H1 (cell line): ENCODE results near the gene FAM76A. TPM values are rescaled to one million over a fixed set of nuclear protein-coding genes. Genes with fewer than 3 reads are reported as not detected.

Experiments
- CTCF ChIA-PET: fragments of 300-600 bp; sonication (Branson Sonifier 250); formaldehyde crosslinking; loops from one replicate; lab custom pipeline; 2021; ENCODE audit not compliant: partially characterized antibody; lab: Charles Lee
- POLR2A ChIA-PET: fragments of 300-600 bp; sonication (Branson Sonifier 250); formaldehyde crosslinking; loops from one replicate; lab custom pipeline; 2021; ENCODE audit warnings: inconsistent platforms; ENCODE audit not compliant: partially characterized antibody; lab: Charles Lee
- DNase-seq, 2 experiments: peaks; one replicate each; pipeline versions ENCODE4 v3.0.0 to v3.0.0-alpha.2; 2010 to 2022; ENCODE audit warnings: low spot score in 2 of 2, low read depth in 1 of 2, mixed read lengths in 1 of 2
- FAIRE-seq: peaks from 2 replicates; lab custom pipeline; 2011; peaks lifted over from hg19 to GRCh38; lab: Jason Lieb, UNC
- H2AFZ ChIP-seq: 2 replicates; pipeline ENCODE4 v1.8.1; 2012; ENCODE audit warnings: low read length, inconsistent platforms
- H2AK5ac ChIP-seq: 2 replicates; pipeline ENCODE4 v1.6.1; 2013; ENCODE audit warnings: low read depth, low read length
- H2BK120ac ChIP-seq: replicated peaks from 2 replicates; pipeline ENCODE3; 2013; ENCODE audit warnings: low read depth, low read length, inconsistent platforms
- H2BK12ac ChIP-seq: 2 replicates; pipeline ENCODE4 v1.6.1; 2013; ENCODE audit warnings: low read depth, low read length
- H2BK15ac ChIP-seq: 2 replicates; pipeline ENCODE4 v1.6.1; 2013; ENCODE audit warnings: low read length
- H2BK20ac ChIP-seq: 2 replicates; pipeline ENCODE4 v1.6.1; 2013; ENCODE audit warnings: low read length
- H2BK5ac ChIP-seq: 2 replicates; pipeline ENCODE4 v1.6.1; 2013; ENCODE audit warnings: low read depth, low read length
- H3K14ac ChIP-seq: 2 replicates; pipeline ENCODE4 v1.6.1; 2013; ENCODE audit warnings: inconsistent platforms; ENCODE audit not compliant: insufficient read length
- H3K18ac ChIP-seq: 2 replicates; pipeline ENCODE4 v1.6.1; 2013; ENCODE audit warnings: low read length; ENCODE audit errors: extremely low read depth
- H3K23ac ChIP-seq: 2 replicates; pipeline ENCODE4 v1.6.1; 2013; ENCODE audit warnings: inconsistent platforms; ENCODE audit not compliant: insufficient read length
- H3K23me2 ChIP-seq: 2 replicates; pipeline ENCODE4 v1.6.1; 2013; ENCODE audit warnings: low read depth, low read length
- H3K27ac ChIP-seq: 2 replicates; pipeline ENCODE4 v1.6.1; 2011; ENCODE audit warnings: low read depth, low read length, inconsistent platforms
- H3K27me3 ChIP-seq, 4 experiments: replicated peaks in 1 of 4; 1 replicate in 1 of 4; 2 replicates in 3 of 4; pipeline versions ENCODE4 v1.6.1 to v1.8.1; 2011 to 2013; ENCODE audit warnings: low read length in 3 of 4, mild to moderate bottlenecking in 3 of 4, inconsistent platforms in 2 of 4, mixed read lengths in 2 of 4, moderate library complexity in 1 of 4; ENCODE audit not compliant: control insufficient read depth in 3 of 4, insufficient read depth in 3 of 4; ENCODE audit errors: extremely low read depth in 1 of 4
- H3K36me3 ChIP-seq, 4 experiments: 2 replicates each; pipeline versions ENCODE4 v1.6.1 to v1.8.1; 2011 to 2013; ENCODE audit warnings: mild to moderate bottlenecking in 4 of 4, low read length in 3 of 4, moderate library complexity in 2 of 4, control low read depth in 1 of 4, inconsistent platforms in 1 of 4; ENCODE audit not compliant: insufficient read depth in 4 of 4, control insufficient read depth in 2 of 4
- H3K4ac ChIP-seq: replicated peaks from 2 replicates; pipeline ENCODE3; 2013; ENCODE audit warnings: low read length, low read depth, mixed read lengths, inconsistent platforms; ENCODE audit not compliant: insufficient read length
- H3K4me1 ChIP-seq, 4 experiments: replicated peaks in 1 of 4; 1 replicate in 1 of 4; 2 replicates in 3 of 4; pipeline versions ENCODE4 v1.6.1 to v1.8.1; 2011 to 2013; ENCODE audit warnings: low read length in 3 of 4, inconsistent platforms in 2 of 4, mixed read lengths in 1 of 4; ENCODE audit not compliant: insufficient read depth in 4 of 4, control insufficient read depth in 3 of 4
- H3K4me2 ChIP-seq, 2 experiments: 2 replicates each; pipeline versions ENCODE4 v1.6.1 to v1.8.1; 2011 to 2013; ENCODE audit warnings: low read depth in 2 of 2, low read length in 2 of 2, control low read depth in 1 of 2, inconsistent platforms in 1 of 2, mild to moderate bottlenecking in 1 of 2; ENCODE audit not compliant: insufficient read depth in 1 of 2
- H3K4me3 ChIP-seq, 4 experiments: fragments of 200-600, 300-600 bp in 1 of 4; sonication (generic), shearing (Covaris generic), sonication (Bioruptor Twin) in 1 of 4; 2 replicates each; pipeline versions ENCODE4 v1.5.1 to v1.8.1; 2011 to 2016; ENCODE audit warnings: low read length in 4 of 4, low read depth in 3 of 4, control low read depth in 2 of 4, inconsistent platforms in 2 of 4, mild to moderate bottlenecking in 2 of 4, mixed read lengths in 1 of 4, moderate library complexity in 1 of 4; ENCODE audit not compliant: insufficient read depth in 2 of 4; ENCODE audit errors: extremely low read depth in 1 of 4
- H3K56ac ChIP-seq: replicated peaks from 2 replicates; pipeline ENCODE3; 2013; ENCODE audit warnings: low read depth, mild to moderate bottlenecking, mixed read lengths, low read length, inconsistent platforms; ENCODE audit not compliant: insufficient read length
- H3K79me1 ChIP-seq: 2 replicates; pipeline ENCODE4 v1.6.1; 2013; ENCODE audit warnings: low read depth, low read length, control low read depth
- H3K79me2 ChIP-seq, 2 experiments: 2 replicates each; pipeline versions ENCODE4 v1.6.1 to v1.8.1; 2012 to 2013; ENCODE audit warnings: low read length in 2 of 2, mild to moderate bottlenecking in 2 of 2, inconsistent platforms in 1 of 2; ENCODE audit not compliant: insufficient read depth in 2 of 2, control insufficient read depth in 1 of 2
- H3K9ac ChIP-seq, 4 experiments: replicated peaks in 1 of 4; 1 replicate in 1 of 4; 2 replicates in 3 of 4; pipeline versions ENCODE4 v1.6.1 to v1.8.1; 2011 to 2013; ENCODE audit warnings: low read depth in 3 of 4, low read length in 3 of 4, control low read depth in 2 of 4, mild to moderate bottlenecking in 2 of 4, moderate library complexity in 2 of 4, inconsistent platforms in 1 of 4; ENCODE audit errors: extremely low read depth in 1 of 4
- H3K9me3 ChIP-seq, 2 experiments: 2 replicates each; pipeline versions ENCODE4 v1.6.1 to v1.8.1; 2012 to 2013; ENCODE audit warnings: mild to moderate bottlenecking in 2 of 2, moderate library complexity in 2 of 2, control low read depth in 1 of 2, inconsistent platforms in 1 of 2, low read depth in 1 of 2, low read length in 1 of 2, mixed read lengths in 1 of 2; ENCODE audit not compliant: insufficient read depth in 2 of 2
- H4K20me1 ChIP-seq, 2 experiments: replicated peaks in 1 of 2; 2 replicates each; pipeline versions ENCODE3 to v1.8.1; 2011 to 2013; ENCODE audit warnings: inconsistent platforms in 2 of 2, low read length in 2 of 2, mild to moderate bottlenecking in 1 of 2; ENCODE audit not compliant: insufficient read depth in 2 of 2, control insufficient read depth in 1 of 2
- H4K5ac ChIP-seq: 2 replicates; pipeline ENCODE4 v1.6.1; 2013; ENCODE audit warnings: low read length, low read depth, mixed read lengths, inconsistent platforms; ENCODE audit not compliant: insufficient read length
- H4K8ac ChIP-seq: 2 replicates; pipeline ENCODE4 v1.8.0; 2013; ENCODE audit warnings: mild to moderate bottlenecking, moderate library complexity, low read length, inconsistent platforms; ENCODE audit not compliant: insufficient read depth; ENCODE audit errors: extremely low read depth
- H4K91ac ChIP-seq: replicated peaks from 2 replicates; pipeline ENCODE3; 2013; ENCODE audit warnings: low read length, mixed read lengths, inconsistent platforms; ENCODE audit not compliant: insufficient read length
- KDM5A ChIP-seq: fragments of 200-600 bp; IDR thresholded peaks from 2 replicates; pipeline ENCODE4 v1.7.1; 2012; ENCODE audit warnings: mild to moderate bottlenecking, low read length, inconsistent platforms, mixed read lengths
- WGBS, 2 experiments: shearing (Covaris generic) in 1 of 2; methylation state at CpG; one replicate each; pipeline versions ENCODE4 v1.1.6 to v1.1.7; 2013 to 2015; ENCODE audit warnings: low lambda C conversion rate in 2 of 2, mixed read lengths in 2 of 2, inconsistent platforms in 1 of 2, low coverage in 1 of 2, missing lambda C conversion rate in 1 of 2; ENCODE audit not compliant: insufficient replicate concordance in 2 of 2, insufficient coverage in 1 of 2, insufficient read length in 1 of 2; ENCODE audit errors: extremely low coverage in 1 of 2, missing lambda C conversion rate in 1 of 2; 5-methylcytosine and 5-hydroxymethylcytosine counted together
- polyA plus RNA-seq, 7 experiments: library from polyadenylated mRNA; depleted of rRNA in 3 of 7; stranded (reverse) in 5 of 7; unstranded in 2 of 7; fragments of >200 nt in 5 of 7; fragments of 200-250 nt in 2 of 7; gene quantifications; 1 replicate in 5 of 7; 2 replicates in 1 of 7; 4 replicates in 1 of 7; pipeline versions ENCODE4 v1.2.1 to v1.2.3, GENCODE V29; 2011 to 2013; ENCODE audit warnings: missing spikeins in 2 of 7, mixed read lengths in 2 of 7
- small RNA-seq: library from polyadenylated mRNA; stranded (forward); fragments of <200 nt; extraction: miRNeasy Mini kit (QIAGEN cat#:217004); gene quantifications from one replicate; pipeline ENCODE3, GENCODE V24; 2013; ENCODE audit not compliant: insufficient read depth
- total RNA-seq: library from RNA; stranded (reverse); fragmentation: NEBNext Ultra II Directional; extraction: Animal tissue kit (Norgen Biotek cat#: 25700); gene quantifications from 2 replicates; pipeline ENCODE4 v1.2.1, GENCODE V29; 2021

Gene FAM76A
- total and polyA plus RNA-seq, 2 of the 8 experiments (the other 6 are each of a cell fraction or from before 2014, with no cell fraction given) = 3.4 to 16.2 TPM

GRCh38 chr1:27811741-27812500, 86.2 kb downstream of the FAM76A start:
- FAIRE-seq = no peak
- no peak overlapping the region for H2AK5ac ChIP-seq
- ChIA-PET CTCF (no interaction called here), POLR2A (interaction anchor here (0.6 to 1.2 kb wide), 2 partner anchors 19 to 267 kb away, joined by 3 read pairs; no protein-coding TSS in a partner anchor)
- no peaks in the 10 kb centered on the region for H3K36me3 ChIP-seq
- H3K27ac ChIP-seq = no peak overlapping the region
- H3K4ac ChIP-seq = no peak overlapping the region
- WGBS, 2 experiments = 92% methylated on average over 6 of the region's 6 CpGs; no CpG with 5 or more reads in 1 of the 2 experiments
- H3K79me2 ChIP-seq = no peaks in the 10 kb centered on the region
- no peaks in the 10 kb centered on the region for H3K23me2 ChIP-seq
- H4K91ac ChIP-seq = no peak overlapping the region
- H3K4me3 ChIP-seq = no peak overlapping the region
- H3K23ac ChIP-seq = no peak overlapping the region
- H2AFZ ChIP-seq = no peak overlapping the region
- no peaks in the 10 kb centered on the region for H3K9me3 ChIP-seq
- H3K4me2 ChIP-seq = no peak overlapping the region
- H2BK12ac ChIP-seq = no peak overlapping the region
- no peak overlapping the region; a peak in 1 of 7 replicates for H3K9ac ChIP-seq
- DNase-seq = no peak
- H2BK5ac ChIP-seq = no peak overlapping the region
- H4K20me1 ChIP-seq = no peaks in the 10 kb centered on the region
- no peak overlapping the region for H2BK15ac ChIP-seq
- no peaks in the 10 kb centered on the region for H3K79me1 ChIP-seq
- TF ChIP-seq KDM5A = no peak
- H2BK20ac ChIP-seq = no peak overlapping the region
- H3K4me1 ChIP-seq = peaks cover 0 to 2% (median 0%) of the 10 kb centered on the region in 4 experiments; a peak in 1 of 7 replicates
- no peaks in the 10 kb centered on the region for H3K27me3 ChIP-seq
- no peak overlapping the region for H3K56ac ChIP-seq
- H2BK120ac ChIP-seq = no peak overlapping the region
- H4K5ac ChIP-seq = no peak overlapping the region
- no peak overlapping the region for H3K14ac ChIP-seq
- H4K8ac ChIP-seq = no peak overlapping the region
- no peak overlapping the region for H3K18ac ChIP-seq

Small RNAs within 50 kb of the gene (small RNA-seq; reads per million reads assigned to genes)
- gene AL020997.2 (not detected), gene RNU6-424P (not detected)

Other genes with a start within 250 kb of the FAM76A start
- 78.9 and 86.6 TPM in 2 replicates for gene WASF2, start 235.8 kb upstream of the FAM76A start, total RNA-seq
- gene WASF2, start 235.8 kb upstream of the FAM76A start, polyA plus RNA-seq (2011; rRNA removed) = 32.1 and 44.3 TPM in 2 replicates
- gene AHDC1, start 121.8 kb upstream of the FAM76A start, total RNA-seq = 35.1 and 39.4 TPM in 2 replicates
- 4.4 and 8.6 TPM in 2 replicates for gene AHDC1, start 121.8 kb upstream of the FAM76A start, polyA plus RNA-seq (2011; rRNA removed)
- 0.22 and 0.36 TPM in 2 replicates for gene FGR, start 90.8 kb upstream of the FAM76A start, total RNA-seq
- 0.86 and 0.95 TPM in 2 replicates for gene FGR, start 90.8 kb upstream of the FAM76A start, polyA plus RNA-seq (2011; rRNA removed)
- gene IFI6, start 53.8 kb upstream of the FAM76A start, total RNA-seq = 4.9 and 6.1 TPM in 2 replicates
- gene IFI6, start 53.8 kb upstream of the FAM76A start, polyA plus RNA-seq (2011; rRNA removed) = 13.0 and 13.2 TPM in 2 replicates
- gene STX12, start 47.3 kb downstream of the FAM76A start, total RNA-seq = 11.0 and 11.6 TPM in 2 replicates
- 3.7 and 3.9 TPM in 2 replicates for gene STX12, start 47.3 kb downstream of the FAM76A start, polyA plus RNA-seq (2011; rRNA removed)
- 50.5 and 51.8 TPM in 2 replicates for gene PPP1R8, start 104.8 kb downstream of the FAM76A start, total RNA-seq
- 33.4 and 37.1 TPM in 2 replicates for gene PPP1R8, start 104.8 kb downstream of the FAM76A start, polyA plus RNA-seq (2011; rRNA removed)
- gene THEMIS2, start 146.6 kb downstream of the FAM76A start, total RNA-seq = 12.4 and 17.3 TPM in 2 replicates
- gene THEMIS2, start 146.6 kb downstream of the FAM76A start, polyA plus RNA-seq (2011; rRNA removed) = 27.5 and 28.0 TPM in 2 replicates
- 53.4 TPM in 2 replicates for gene RPA2, start 188.6 kb downstream of the FAM76A start, total RNA-seq
- gene RPA2, start 188.6 kb downstream of the FAM76A start, polyA plus RNA-seq (2011; rRNA removed) = 35.7 and 56.3 TPM in 2 replicates
- 53.1 and 54.7 TPM in 2 replicates for gene SMPDL3B, start 209.0 kb downstream of the FAM76A start, total RNA-seq
- gene SMPDL3B, start 209.0 kb downstream of the FAM76A start, polyA plus RNA-seq (2011; rRNA removed) = 143 and 157 TPM in 2 replicates
- gene XKR8, start 234.0 kb downstream of the FAM76A start, total RNA-seq = 13.8 and 14.2 TPM in 2 replicates
- gene XKR8, start 234.0 kb downstream of the FAM76A start, polyA plus RNA-seq (2011; rRNA removed) = 16.3 and 20.0 TPM in 2 replicates